Astrocyte (in vitro differentiated cells and primary cell): ENCODE measurements around the gene SNCAIP.
A peak's percentile ranks its signal among the peaks of the same experiment; 100 is the strongest.

Experiments
- EZH2 ChIP-seq: IDR thresholded peaks from 2 replicates; pipeline ENCODE4 v1.6.1; 2012; ENCODE audit warnings: mild to moderate bottlenecking, low read length, inconsistent platforms; ENCODE audit not compliant: insufficient read depth
- TF ChIP-seq, protein P1 (sequence below): IDR thresholded peaks from 2 replicates; pipeline ENCODE4 v1.5.1; 2011; ENCODE audit warnings: low read depth, mild to moderate bottlenecking, inconsistent platforms, low read length, moderate library complexity; ENCODE audit not compliant: insufficient read depth

DNA sequence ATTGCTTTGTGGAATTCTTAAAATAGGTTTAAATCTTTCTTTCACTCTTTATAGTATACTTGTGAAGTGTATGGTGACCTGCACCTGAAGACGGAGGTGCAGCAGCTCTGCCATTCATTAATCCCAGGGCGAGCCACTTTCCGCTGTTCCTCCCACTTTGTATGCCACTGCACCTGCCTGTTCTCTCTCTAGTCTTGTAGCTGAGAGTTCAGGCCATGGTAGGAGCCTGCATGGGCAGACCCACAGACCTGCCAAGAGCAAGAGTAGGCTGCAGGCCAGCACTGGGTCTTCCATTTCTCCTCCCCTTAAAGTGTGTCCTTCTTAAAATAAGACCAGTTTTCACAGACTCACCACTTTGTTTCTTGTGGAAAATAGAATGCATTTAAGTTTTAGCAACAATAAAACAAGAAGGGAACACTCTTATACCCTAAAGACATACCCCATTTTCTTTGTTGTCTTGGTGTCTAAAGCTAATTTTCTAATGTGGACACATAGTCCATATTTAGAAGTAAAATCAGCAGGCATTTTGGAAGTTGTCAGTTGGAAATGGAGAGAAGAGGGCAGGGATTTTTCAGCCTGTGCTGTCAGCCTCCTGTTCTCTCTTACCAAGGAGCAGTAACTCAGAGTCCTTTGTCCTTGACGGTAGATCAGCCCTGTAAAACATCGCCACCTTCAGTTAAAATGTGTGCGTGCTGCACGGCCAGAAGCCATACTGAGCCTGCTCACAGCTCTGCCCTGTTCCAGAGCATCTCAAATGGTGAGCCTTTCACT lies 103.2 kb downstream of the SNCAIP start:
- TF ChIP-seq, protein P1, sequence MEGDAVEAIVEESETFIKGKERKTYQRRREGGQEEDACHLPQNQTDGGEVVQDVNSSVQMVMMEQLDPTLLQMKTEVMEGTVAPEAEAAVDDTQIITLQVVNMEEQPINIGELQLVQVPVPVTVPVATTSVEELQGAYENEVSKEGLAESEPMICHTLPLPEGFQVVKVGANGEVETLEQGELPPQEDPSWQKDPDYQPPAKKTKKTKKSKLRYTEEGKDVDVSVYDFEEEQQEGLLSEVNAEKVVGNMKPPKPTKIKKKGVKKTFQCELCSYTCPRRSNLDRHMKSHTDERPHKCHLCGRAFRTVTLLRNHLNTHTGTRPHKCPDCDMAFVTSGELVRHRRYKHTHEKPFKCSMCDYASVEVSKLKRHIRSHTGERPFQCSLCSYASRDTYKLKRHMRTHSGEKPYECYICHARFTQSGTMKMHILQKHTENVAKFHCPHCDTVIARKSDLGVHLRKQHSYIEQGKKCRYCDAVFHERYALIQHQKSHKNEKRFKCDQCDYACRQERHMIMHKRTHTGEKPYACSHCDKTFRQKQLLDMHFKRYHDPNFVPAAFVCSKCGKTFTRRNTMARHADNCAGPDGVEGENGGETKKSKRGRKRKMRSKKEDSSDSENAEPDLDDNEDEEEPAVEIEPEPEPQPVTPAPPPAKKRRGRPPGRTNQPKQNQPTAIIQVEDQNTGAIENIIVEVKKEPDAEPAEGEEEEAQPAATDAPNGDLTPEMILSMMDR, result peak; percentile 78
- no peak for TF ChIP-seq EZH2
